ENCODE measurements around the gene NTMT2. TPM values are rescaled to one million over a fixed set of nuclear protein-coding genes. Genes with fewer than 3 reads are reported as not detected.
"Not testable (repeated sequence)": the region's sequence is repeated elsewhere in the genome, so short reads cannot be mapped to it uniquely, and the experiment has no call there.

NTMT2 gene
- total RNA-seq, 1 experiment from 2014 or later = not detected

GRCh38 chr1:170164103-170164763 is 18.5 kb downstream of the NTMT2 start:
- no peaks in the 10 kb centered on the region; the same call in 1 of the 2 replicates for H3K4me1 ChIP-seq (ENCODE audit: low read length)
- no peaks in the 10 kb centered on the region for H3K27me3 ChIP-seq (ENCODE audit: low read length)

GRCh38 chr1:170166518-170167180 is 20.9 kb downstream of the NTMT2 start:
- no peaks in the 10 kb centered on the region for H3K79me2 ChIP-seq (ENCODE audit: low read length)
- H3K4me1 ChIP-seq (ENCODE audit: low read length) = no peaks in the 10 kb centered on the region; the same call in 1 of the 2 replicates
- no peaks in the 10 kb centered on the region for H3K9me3 ChIP-seq (ENCODE audit: low read length)
- H3K27me3 ChIP-seq (ENCODE audit: low read length) = no peaks in the 10 kb centered on the region
- H3K4me2 ChIP-seq (ENCODE audit: low read depth, low read length, poor library complexity, severe bottlenecking) = no peak overlapping the region
- H4K20me1 ChIP-seq (ENCODE audit: insufficient read depth, low read depth, low read length) = no peaks in the 10 kb centered on the region
- H3K9ac ChIP-seq (ENCODE audit: low read length) = no peak overlapping the region
- H2AFZ ChIP-seq (ENCODE audit: low read length) = no peak overlapping the region
- H3K36me3 ChIP-seq (ENCODE audit: insufficient read depth, low read length) = no peaks in the 10 kb centered on the region
- H3K27ac ChIP-seq (ENCODE audit: low read length) = no peak overlapping the region
- no peak for DNase-seq
- H3K4me3 ChIP-seq (ENCODE audit: low read length) = no peak overlapping the region
- H3K9me2 ChIP-seq (replicated peaks; ENCODE audit: insufficient read depth, low read length) = no peaks in the 10 kb centered on the region

More at GRCh38 chr1:170164103-170164763, 18.5 kb downstream of the NTMT2 start:
- H3K9me2 ChIP-seq (replicated peaks; ENCODE audit: insufficient read depth, low read length) = no peaks in the 10 kb centered on the region
- H3K4me2 ChIP-seq (ENCODE audit: low read depth, low read length, poor library complexity, severe bottlenecking) = no peak overlapping the region
- no peaks in the 10 kb centered on the region for H4K20me1 ChIP-seq (ENCODE audit: insufficient read depth, low read depth, low read length)
- no peaks in the 10 kb centered on the region for H3K79me2 ChIP-seq (ENCODE audit: low read length)
- H2AFZ ChIP-seq (ENCODE audit: low read length) = peak overlapping the region; percentile 53; the same call in 1 of the 2 replicates
- H3K9me3 ChIP-seq (ENCODE audit: low read length) = no peaks in the 10 kb centered on the region
- H3K4me3 ChIP-seq (ENCODE audit: low read length) = no peak overlapping the region
- H3K36me3 ChIP-seq (ENCODE audit: insufficient read depth, low read length) = no peaks in the 10 kb centered on the region
- no peak for DNase-seq
- H3K9ac ChIP-seq (ENCODE audit: low read length) = no peak overlapping the region
- no peak overlapping the region for H3K27ac ChIP-seq (ENCODE audit: low read length)

GRCh38 chr1:170168265-170168664 is 22.5 kb downstream of the NTMT2 start:
- no peak overlapping the region for H2AFZ ChIP-seq (ENCODE audit: low read length)
- H4K20me1 ChIP-seq (ENCODE audit: insufficient read depth, low read depth, low read length) = no peaks in the 10 kb centered on the region
- no peaks in the 10 kb centered on the region for H3K27me3 ChIP-seq (ENCODE audit: low read length)
- no peaks in the 10 kb centered on the region for H3K9me2 ChIP-seq (replicated peaks; ENCODE audit: insufficient read depth, low read length)
- H3K4me1 ChIP-seq (ENCODE audit: low read length) = no peaks in the 10 kb centered on the region; the same call in 1 of the 2 replicates
- no peak for DNase-seq
- H3K4me3 ChIP-seq (ENCODE audit: low read length) = no peak overlapping the region
- H3K9me3 ChIP-seq (ENCODE audit: low read length) = no peaks in the 10 kb centered on the region
- H3K36me3 ChIP-seq (ENCODE audit: insufficient read depth, low read length) = no peaks in the 10 kb centered on the region
- no peak overlapping the region for H3K27ac ChIP-seq (ENCODE audit: low read length)
- H3K9ac ChIP-seq (ENCODE audit: low read length) = no peak overlapping the region
- no peak overlapping the region for H3K4me2 ChIP-seq (ENCODE audit: low read depth, low read length, poor library complexity, severe bottlenecking)
- H3K79me2 ChIP-seq (ENCODE audit: low read length) = no peaks in the 10 kb centered on the region

DNA sequence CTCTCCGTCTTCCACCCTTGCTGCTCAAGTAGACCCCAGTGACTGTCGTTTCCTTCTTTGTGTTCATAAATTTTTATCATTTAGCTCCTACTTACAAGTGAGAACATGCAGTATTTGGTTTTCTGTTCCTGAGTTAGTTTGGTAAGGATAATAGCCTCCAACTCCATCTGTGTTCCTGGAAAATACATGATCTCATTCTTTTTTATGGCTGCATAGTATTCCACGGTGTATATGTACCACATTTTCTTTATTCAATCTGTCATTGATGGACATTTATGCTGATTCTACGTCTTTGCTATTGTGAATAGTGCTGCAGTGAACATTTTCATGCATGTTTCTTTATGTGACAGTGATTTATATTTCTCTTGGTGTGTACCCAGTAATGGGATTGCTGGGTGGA is 24.8 kb downstream of the NTMT2 start:
- DNase-seq; H3K9ac ChIP-seq (ENCODE audit: low read length); H3K27ac ChIP-seq (ENCODE audit: low read length); H2AFZ ChIP-seq (ENCODE audit: low read length); H3K9me3 ChIP-seq (ENCODE audit: low read length); H3K4me2 ChIP-seq (ENCODE audit: low read depth, low read length, poor library complexity, severe bottlenecking); H3K9me2 ChIP-seq (replicated peaks; ENCODE audit: insufficient read depth, low read length); H3K4me1 ChIP-seq (ENCODE audit: low read length); H4K20me1 ChIP-seq (ENCODE audit: insufficient read depth, low read depth, low read length); H3K79me2 ChIP-seq (ENCODE audit: low read length); H3K4me3 ChIP-seq (ENCODE audit: low read length); H3K36me3 ChIP-seq (ENCODE audit: insufficient read depth, low read length); H3K27me3 ChIP-seq (ENCODE audit: low read length): not testable (repeated sequence)

- Histone ChIP-seq H3K4me3 (ENCODE audit: low read length) (no peak overlapping the region), H3K4me2 (ENCODE audit: low read depth, low read length, poor library complexity, severe bottlenecking) (no peak overlapping the region), H2AFZ (ENCODE audit: low read length) (no peak overlapping the region)
Observed at GRCh38 chr1:170174395-170174794, 28.6 kb downstream of the NTMT2 start.

DNA sequence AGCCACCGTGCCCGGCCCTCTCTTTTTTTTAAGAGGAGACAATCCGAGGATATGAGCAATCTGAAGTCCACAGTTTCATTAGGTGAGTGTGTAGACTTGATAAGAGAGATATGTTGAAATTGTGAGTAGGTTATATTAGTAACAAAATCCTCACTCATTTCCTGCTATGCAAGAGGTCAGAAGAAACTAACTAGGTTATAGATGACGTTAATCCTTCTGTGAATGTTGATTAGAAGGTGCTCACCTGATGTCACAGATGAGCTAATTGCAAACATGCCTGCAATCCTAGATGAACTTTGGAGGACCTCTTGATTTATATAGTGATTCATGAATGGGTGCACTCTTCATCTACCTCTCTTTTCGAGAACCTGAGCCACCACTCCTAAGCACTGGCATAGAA is 29.3 kb downstream of the NTMT2 start:
- no peak overlapping the region for H2AFZ ChIP-seq (ENCODE audit: low read length)

More at GRCh38 chr1:170174395-170174794, 28.6 kb downstream of the NTMT2 start:
- Histone ChIP-seq H3K9me3 (ENCODE audit: low read length) (no peaks in the 10 kb centered on the region), H3K9me2 (replicated peaks; ENCODE audit: insufficient read depth, low read length) (no peaks in the 10 kb centered on the region), H3K9ac (ENCODE audit: low read length) (no peak overlapping the region), H4K20me1 (ENCODE audit: insufficient read depth, low read depth, low read length) (no peaks in the 10 kb centered on the region), H3K27me3 (ENCODE audit: low read length) (peaks cover 4% of the 10 kb centered on the region; the same call in 1 of the 2 replicates), H3K27ac (ENCODE audit: low read length) (no peak overlapping the region), H3K79me2 (ENCODE audit: low read length) (no peaks in the 10 kb centered on the region), H3K36me3 (ENCODE audit: insufficient read depth, low read length) (no peaks in the 10 kb centered on the region), H3K4me1 (ENCODE audit: low read length) (no peaks in the 10 kb centered on the region)
- no peak for DNase-seq

GRCh38 chr1:170175484-170175883 is 29.7 kb downstream of the NTMT2 start:
- H3K9me2 ChIP-seq (replicated peaks; ENCODE audit: insufficient read depth, low read length) = no peaks in the 10 kb centered on the region
- no peaks in the 10 kb centered on the region for H3K36me3 ChIP-seq (ENCODE audit: insufficient read depth, low read length)
- no peaks in the 10 kb centered on the region for H4K20me1 ChIP-seq (ENCODE audit: insufficient read depth, low read depth, low read length)
- H3K4me1 ChIP-seq (ENCODE audit: low read length) = no peaks in the 10 kb centered on the region
- no peak overlapping the region for H2AFZ ChIP-seq (ENCODE audit: low read length)
- DNase-seq = no peak
- no peak overlapping the region for H3K4me2 ChIP-seq (ENCODE audit: low read depth, low read length, poor library complexity, severe bottlenecking)
- H3K9ac ChIP-seq (ENCODE audit: low read length) = no peak overlapping the region
- H3K27ac ChIP-seq (ENCODE audit: low read length) = no peak overlapping the region
- H3K27me3 ChIP-seq (ENCODE audit: low read length) = peaks cover 4% of the 10 kb centered on the region; the same call in 1 of the 2 replicates
- H3K4me3 ChIP-seq (ENCODE audit: low read length) = no peak overlapping the region
- H3K9me3 ChIP-seq (ENCODE audit: low read length) = no peaks in the 10 kb centered on the region
- no peaks in the 10 kb centered on the region for H3K79me2 ChIP-seq (ENCODE audit: low read length)

More for the DNA sequence above, 29.3 kb downstream of the NTMT2 start:
- H3K4me3 ChIP-seq (ENCODE audit: low read length) = no peak overlapping the region
- H3K27ac ChIP-seq (ENCODE audit: low read length) = no peak overlapping the region
- H3K27me3 ChIP-seq (ENCODE audit: low read length) = peaks cover 4% of the 10 kb centered on the region; the same call in 1 of the 2 replicates
- no peaks in the 10 kb centered on the region for H3K9me2 ChIP-seq (replicated peaks; ENCODE audit: insufficient read depth, low read length)
- DNase-seq = no peak
- no peaks in the 10 kb centered on the region for H4K20me1 ChIP-seq (ENCODE audit: insufficient read depth, low read depth, low read length)
- no peaks in the 10 kb centered on the region for H3K4me1 ChIP-seq (ENCODE audit: low read length)
- no peaks in the 10 kb centered on the region for H3K79me2 ChIP-seq (ENCODE audit: low read length)
- H3K9me3 ChIP-seq (ENCODE audit: low read length) = no peaks in the 10 kb centered on the region
- no peak overlapping the region for H3K9ac ChIP-seq (ENCODE audit: low read length)
- H3K4me2 ChIP-seq (ENCODE audit: low read depth, low read length, poor library complexity, severe bottlenecking) = no peak overlapping the region
- H3K36me3 ChIP-seq (ENCODE audit: insufficient read depth, low read length) = no peaks in the 10 kb centered on the region

DNA sequence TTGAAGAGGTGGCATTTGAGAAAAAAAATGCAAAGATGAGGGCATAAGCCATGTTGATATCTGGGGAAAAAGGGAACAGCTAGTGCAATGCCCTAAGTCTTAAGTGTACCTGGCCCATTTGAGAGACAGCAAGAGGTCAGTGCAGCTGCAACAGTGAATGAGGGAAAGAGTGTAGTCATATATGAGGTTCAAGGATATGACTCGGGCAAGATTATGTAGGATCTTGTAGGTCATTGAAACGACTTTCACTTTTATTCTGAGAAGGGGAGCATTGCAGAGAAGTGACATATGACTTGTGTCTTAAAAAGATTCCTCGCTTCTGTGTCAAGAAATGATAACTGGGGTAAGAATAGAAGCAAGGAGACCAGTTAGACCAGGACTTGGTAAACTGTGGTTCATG is 31.0 kb downstream of the NTMT2 start:
- Histone ChIP-seq H3K27ac (ENCODE audit: low read length) (no peak overlapping the region), H3K9ac (ENCODE audit: low read length) (no peak overlapping the region), H3K4me2 (ENCODE audit: low read depth, low read length, poor library complexity, severe bottlenecking) (no peak overlapping the region), H3K79me2 (ENCODE audit: low read length) (no peaks in the 10 kb centered on the region), H3K9me3 (ENCODE audit: low read length) (no peaks in the 10 kb centered on the region), H4K20me1 (ENCODE audit: insufficient read depth, low read depth, low read length) (no peaks in the 10 kb centered on the region), H3K36me3 (ENCODE audit: insufficient read depth, low read length) (no peaks in the 10 kb centered on the region), H3K27me3 (ENCODE audit: low read length) (peaks cover 4% of the 10 kb centered on the region; the same call in 1 of the 2 replicates), H3K4me1 (ENCODE audit: low read length) (no peaks in the 10 kb centered on the region), H3K4me3 (ENCODE audit: low read length) (no peak overlapping the region), H2AFZ (ENCODE audit: low read length) (no peak overlapping the region), H3K9me2 (replicated peaks; ENCODE audit: insufficient read depth, low read length) (no peaks in the 10 kb centered on the region)
- no peak for DNase-seq
